ENCODE results near the gene GATA1.

DNA sequence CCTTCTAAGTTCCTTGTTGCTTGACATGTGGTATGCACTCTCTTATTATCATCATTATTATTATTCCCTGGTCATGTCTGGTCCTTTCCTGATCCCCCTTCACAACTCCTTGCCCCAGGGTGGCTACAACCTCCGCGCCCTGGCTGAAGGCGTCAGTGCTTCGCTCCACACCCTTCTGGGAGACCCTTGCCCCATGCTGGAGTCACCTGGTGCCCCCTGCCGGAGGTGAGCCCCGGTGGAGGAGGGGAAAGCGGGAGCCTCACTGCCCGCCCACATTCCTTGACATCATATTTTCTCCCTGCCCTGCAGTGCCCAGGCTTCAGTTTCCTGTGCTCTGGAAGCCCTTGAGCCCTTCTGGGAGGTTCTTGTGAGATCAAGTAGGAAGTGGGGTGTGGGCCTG is 28.9 kb downstream of the GATA1 start:
- TF ChIP-seq, protein P1, sequence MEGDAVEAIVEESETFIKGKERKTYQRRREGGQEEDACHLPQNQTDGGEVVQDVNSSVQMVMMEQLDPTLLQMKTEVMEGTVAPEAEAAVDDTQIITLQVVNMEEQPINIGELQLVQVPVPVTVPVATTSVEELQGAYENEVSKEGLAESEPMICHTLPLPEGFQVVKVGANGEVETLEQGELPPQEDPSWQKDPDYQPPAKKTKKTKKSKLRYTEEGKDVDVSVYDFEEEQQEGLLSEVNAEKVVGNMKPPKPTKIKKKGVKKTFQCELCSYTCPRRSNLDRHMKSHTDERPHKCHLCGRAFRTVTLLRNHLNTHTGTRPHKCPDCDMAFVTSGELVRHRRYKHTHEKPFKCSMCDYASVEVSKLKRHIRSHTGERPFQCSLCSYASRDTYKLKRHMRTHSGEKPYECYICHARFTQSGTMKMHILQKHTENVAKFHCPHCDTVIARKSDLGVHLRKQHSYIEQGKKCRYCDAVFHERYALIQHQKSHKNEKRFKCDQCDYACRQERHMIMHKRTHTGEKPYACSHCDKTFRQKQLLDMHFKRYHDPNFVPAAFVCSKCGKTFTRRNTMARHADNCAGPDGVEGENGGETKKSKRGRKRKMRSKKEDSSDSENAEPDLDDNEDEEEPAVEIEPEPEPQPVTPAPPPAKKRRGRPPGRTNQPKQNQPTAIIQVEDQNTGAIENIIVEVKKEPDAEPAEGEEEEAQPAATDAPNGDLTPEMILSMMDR (IDR thresholded peaks at IDR 0.05), result no peak
- no peak for TF ChIP-seq POLR2A (IDR thresholded peaks at IDR 0.05)

All from uterus (tissue), 2 donors.